ENCODE data around the gene FAM107B.

DNA sequence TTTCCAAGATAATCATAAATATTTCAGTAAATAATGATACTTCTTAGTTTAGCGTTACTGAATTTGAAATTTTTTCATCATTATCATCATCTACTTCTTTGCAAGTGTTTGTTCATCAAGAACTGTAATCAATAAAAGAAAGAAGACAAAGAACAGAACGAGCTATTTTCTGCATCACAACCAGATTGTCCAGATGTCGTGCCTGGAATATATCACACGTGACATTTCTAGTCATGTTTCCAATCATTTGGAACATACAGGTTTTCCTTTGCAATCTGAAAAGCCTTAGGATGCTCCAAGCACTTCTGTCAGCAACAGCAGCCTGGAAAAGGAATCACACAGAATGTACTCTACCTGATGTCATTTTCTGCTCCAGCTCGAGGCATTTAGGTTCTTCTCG is 107.4 kb downstream of the FAM107B start:
- TF ChIP-seq, protein P1, sequence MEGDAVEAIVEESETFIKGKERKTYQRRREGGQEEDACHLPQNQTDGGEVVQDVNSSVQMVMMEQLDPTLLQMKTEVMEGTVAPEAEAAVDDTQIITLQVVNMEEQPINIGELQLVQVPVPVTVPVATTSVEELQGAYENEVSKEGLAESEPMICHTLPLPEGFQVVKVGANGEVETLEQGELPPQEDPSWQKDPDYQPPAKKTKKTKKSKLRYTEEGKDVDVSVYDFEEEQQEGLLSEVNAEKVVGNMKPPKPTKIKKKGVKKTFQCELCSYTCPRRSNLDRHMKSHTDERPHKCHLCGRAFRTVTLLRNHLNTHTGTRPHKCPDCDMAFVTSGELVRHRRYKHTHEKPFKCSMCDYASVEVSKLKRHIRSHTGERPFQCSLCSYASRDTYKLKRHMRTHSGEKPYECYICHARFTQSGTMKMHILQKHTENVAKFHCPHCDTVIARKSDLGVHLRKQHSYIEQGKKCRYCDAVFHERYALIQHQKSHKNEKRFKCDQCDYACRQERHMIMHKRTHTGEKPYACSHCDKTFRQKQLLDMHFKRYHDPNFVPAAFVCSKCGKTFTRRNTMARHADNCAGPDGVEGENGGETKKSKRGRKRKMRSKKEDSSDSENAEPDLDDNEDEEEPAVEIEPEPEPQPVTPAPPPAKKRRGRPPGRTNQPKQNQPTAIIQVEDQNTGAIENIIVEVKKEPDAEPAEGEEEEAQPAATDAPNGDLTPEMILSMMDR (conservative IDR thresholded peaks at IDR 0.05; ENCODE audit: low read depth, low read length): no peak
- TF ChIP-seq EZH2 (IDR thresholded peaks at IDR 0.05; ENCODE audit: borderline replicate concordance, low read depth, low read length, poor library complexity, severe bottlenecking): no peak
